ENCODE results near the gene CCM2.

The CCM2 gene

GRCh38 chr7:45036317-45036716 lies 36.3 kb downstream of the CCM2 start:
- no peak for DNase-seq

DNA sequence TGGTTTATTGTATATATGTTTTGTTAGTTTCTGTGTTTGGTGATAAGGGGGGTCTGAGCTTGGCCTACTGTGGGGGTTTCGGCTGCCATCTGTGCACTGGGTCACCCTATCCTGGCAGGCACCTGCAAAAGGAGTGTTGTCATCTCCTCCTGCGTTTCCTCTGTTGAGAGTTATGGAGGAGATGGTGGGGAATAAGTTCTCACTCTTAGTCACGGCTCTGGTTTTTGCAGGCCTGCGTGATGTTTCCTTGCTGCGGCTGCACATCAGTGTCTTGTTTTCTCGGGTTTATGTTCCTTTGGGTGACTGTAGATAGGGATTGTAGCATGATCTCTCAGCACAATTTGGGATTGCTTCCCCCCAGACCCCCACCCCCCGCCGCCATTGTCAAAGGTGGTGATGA lies 36.8 kb downstream of the CCM2 start:
- DNase-seq, result no peak

GRCh38 chr7:45037876-45038275 lies 37.9 kb downstream of the CCM2 start:
- no peak for DNase-seq

- no peak for DNase-seq
Observed at GRCh38 chr7:45039106-45039505, 39.1 kb downstream of the CCM2 start.

- no peak for DNase-seq
Observed at GRCh38 chr7:45044338-45044737, 44.3 kb downstream of the CCM2 start.

DNA sequence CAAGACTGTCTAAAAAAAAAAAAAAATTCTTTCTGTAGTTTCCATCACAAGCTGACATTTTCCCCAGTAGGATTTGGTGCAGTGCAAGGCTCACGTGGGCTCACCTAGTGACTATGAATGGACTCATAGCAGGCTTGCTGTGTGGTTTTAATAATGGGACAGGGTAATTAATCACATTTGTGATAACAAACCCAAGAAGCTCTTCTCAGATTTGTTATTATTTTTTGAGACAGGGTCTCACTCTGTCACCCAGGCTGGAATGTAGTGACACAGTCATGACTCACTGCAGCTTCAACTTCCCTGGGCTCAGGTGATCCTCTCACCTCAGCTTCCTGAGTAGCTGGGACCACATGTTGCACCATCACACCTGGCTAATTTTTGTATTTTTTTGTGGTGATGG lies 48.7 kb downstream of the CCM2 start:
- DNase-seq, result no peak

GRCh38 chr7:45050198-45050597 lies 50.2 kb downstream of the CCM2 start:
- no peak for DNase-seq

DNA sequence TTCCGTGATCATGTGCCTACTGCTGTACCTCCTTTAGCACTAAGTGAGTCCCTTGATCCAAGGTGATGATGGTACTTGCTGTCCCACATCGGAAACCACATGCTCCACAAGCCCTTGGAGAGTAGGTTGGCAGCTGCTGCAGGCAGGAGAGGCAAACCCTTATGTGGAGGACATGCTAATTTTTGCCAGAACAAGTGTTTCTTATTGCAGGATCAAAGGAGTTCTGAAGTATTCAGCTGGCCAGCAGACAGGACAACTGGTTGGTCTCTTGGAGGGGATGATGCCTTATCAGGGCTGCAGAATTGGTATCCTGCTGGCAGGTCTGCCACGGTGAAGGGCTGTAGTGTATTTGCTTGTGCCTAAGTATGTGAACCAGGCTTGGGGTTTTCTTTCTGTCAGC lies 52.0 kb downstream of the CCM2 start:
- no peak for DNase-seq

DNA sequence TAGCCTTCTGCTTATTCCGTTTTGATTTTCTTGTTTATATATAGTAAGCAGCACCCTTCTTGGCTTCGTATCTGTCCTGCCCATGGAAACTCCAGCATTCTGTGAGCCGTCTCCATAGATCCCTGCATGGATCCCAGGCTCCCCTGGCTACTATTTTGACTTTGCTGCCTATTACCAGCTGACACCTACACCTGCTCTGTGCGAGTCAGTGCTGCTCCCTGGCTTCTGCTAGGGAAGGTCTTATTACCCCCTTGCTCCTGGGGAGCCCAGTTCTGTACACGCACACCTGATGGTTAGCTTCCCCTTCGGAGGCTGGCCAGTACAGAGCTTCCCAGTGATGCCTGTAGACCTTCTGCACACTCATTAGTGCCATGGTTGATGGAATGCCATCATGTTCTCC lies 53.4 kb downstream of the CCM2 start:
- no peak for DNase-seq

- DNase-seq, result no peak
Observed at GRCh38 chr7:45053941-45054340, 53.9 kb downstream of the CCM2 start.

DNA sequence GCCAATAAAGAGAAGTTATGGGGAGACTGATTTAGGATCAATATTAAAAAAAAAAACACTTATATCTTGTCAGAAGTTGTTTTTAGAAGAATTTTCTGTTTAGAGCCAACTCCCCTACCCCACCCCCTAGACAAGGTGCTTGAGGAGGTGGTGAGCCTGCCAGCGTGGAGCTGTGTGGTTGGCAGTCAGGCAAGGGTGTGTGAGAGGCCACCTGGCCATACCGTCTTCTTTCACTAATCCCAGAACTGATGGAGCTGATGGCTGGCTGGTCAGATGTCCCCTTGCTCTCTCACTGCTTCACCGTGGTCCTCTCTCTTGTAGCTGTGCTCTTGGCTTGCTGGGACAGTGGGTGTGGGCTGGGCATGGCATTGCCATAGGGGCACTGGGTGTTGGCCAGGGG lies 54.4 kb downstream of the CCM2 start:
- DNase-seq, result no peak

DNA sequence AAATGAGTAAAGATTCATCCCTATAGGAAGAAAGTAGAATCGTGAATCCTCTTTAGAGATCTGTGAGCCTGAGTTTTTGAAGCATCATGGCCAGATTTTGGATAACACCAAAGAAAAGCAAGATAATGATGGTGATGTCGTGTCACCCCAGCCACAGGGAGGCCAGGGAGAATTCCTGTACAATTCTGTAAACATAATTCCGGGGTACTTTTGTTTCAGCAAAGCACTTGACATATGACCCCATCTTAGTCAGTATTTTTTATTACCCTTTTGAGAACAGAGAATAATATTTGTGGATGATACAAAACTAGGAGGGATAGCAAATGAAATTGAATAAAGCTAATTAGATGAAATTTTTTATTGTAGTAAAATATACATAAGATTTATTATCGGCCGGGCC lies 55.0 kb downstream of the CCM2 start:
- DNase-seq, result no peak

DNA sequence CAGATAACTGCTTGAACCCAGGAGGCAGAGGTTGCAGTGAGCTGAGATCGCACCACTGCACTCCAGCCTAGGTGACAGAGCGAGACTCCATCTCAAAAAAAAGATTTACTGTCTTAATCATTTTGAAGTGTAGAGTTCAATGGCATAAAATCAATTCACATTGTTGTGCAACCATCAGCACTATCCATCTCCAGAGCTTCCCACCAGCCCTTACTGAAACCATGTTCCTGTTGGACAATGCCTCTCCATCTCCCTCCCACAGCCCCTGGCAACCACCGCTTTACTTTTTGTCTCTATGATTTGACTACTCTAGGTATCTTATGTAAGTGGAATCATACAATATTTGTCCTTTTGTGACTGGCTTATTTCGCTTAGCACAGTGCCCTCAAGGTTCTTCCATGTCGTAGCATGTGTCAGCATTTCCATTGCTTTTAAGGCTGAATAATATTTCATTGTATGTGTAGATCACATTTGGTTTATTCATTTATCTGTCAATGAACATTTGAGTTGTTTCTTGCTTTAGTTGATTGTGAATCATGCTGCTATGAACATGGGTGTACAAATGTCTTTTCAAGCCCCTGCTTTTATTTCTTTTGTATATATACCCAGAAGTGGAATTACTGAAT lies 55.7 kb downstream of the CCM2 start:
- no peak for DNase-seq

DNA sequence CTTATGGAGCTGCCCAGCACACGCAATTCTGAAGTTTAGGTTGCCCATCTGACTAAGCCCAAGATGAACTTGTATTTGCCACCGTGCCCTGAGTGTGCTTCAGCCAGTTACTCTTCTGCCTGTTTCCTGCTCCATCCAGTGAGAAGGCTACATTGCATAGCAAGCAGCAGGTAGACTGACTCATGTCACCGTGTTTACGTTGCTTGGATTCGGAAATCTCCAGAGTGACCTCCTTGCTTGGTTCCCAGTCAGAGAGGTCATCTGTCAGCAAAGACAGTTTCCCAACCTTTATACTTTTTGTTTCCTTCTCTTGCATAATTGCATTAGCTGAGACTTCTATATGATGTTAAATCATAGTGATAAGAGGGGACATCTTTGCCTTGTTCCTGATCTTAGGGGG lies 57.9 kb downstream of the CCM2 start:
- DNase-seq, result no peak

- DNase-seq, result no peak
Observed at GRCh38 chr7:45060295-45060694, 60.3 kb downstream of the CCM2 start.

- DNase-seq, result no peak
Observed at GRCh38 chr7:45061352-45061751, 61.4 kb downstream of the CCM2 start.

DNA sequence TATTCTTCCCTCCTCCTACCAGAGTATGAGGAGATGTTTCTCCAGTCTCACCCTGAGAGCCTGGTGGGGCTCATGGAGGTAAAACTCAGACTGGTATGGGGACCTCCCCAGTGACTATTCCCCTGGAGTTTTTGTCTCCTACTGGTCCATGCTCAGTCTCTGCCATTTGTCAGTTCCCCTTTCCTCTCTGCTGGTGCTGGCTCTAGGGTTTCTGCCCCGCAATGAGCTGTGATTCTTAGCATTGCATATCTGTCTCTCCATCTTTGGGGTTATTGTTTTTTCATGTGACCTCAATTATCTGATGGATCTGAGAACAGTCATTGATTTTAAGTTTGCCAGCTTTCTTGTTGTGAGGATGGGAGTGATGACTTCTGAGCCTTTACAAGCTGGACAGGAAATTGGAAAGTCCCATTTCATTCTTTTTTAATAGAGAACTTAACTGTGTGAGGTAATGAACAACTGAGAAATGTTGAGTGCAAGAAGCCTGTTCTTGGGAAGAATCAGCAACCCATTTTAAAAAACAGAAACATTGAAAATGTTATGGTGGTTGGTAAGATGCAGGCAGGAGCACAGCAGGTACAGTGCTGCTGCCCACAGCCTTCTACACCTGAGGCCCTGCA lies 61.9 kb downstream of the CCM2 start:
- no peak for DNase-seq

GRCh38 chr7:45064047-45064725 lies 64.2 kb downstream of the CCM2 start:
- no peak for DNase-seq

- no peak for DNase-seq
Observed at GRCh38 chr7:45065031-45065995, 65.3 kb downstream of the CCM2 start.

GRCh38 chr7:45066409-45066808 lies 66.4 kb downstream of the CCM2 start:
- DNase-seq, result no peak

- DNase-seq, result no peak
Observed at GRCh38 chr7:45067582-45067981, 67.6 kb downstream of the CCM2 start.

DNA sequence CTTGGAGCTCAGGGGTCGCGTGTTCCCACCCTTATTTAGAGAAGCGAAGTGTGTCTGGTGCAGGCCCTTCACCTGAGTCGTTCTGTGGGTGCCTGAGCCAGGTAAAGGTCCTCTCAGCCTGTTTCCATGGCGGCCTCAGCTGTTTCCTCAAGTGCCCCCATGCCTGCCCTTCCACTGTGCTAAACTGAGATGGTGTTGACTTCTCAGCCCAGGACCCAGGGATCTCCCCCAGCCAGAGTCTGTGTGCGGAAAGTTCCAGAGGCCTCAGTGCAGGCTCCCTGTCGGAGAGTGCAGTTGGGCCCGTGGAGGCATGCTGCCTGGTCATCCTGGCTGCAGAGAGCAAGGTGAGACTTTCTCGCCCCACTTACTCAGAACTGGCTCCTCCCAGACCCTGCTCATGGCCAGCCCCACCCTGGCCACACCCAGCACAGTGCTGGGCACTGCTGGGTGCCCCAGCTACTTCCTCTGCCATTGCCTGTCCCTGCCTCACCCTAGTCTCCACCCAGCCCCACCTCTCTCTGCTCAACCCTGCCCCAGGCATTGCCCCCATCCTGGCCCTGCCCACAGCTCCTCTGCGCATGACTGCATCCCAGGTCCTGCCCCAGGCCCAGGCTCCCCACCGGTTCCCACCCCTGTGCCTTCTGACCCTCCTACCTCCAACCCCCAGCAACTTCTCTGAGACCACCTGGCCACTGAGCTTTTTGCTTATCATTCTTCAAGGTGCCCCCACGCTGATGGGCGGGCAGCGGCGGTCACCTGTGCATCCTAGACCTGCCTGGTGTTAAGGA lies 68.4 kb downstream of the CCM2 start:
- DNase-seq, result no peak
